HepG2 (cell line): ENCODE data around the gene SP9.

Experiments
- CTCF ChIP-seq: sonication (generic); formaldehyde crosslinking; IDR thresholded peaks from 2 replicates; pipeline ENCODE4 v1.5.0; 2020; ENCODE audit warnings: mild to moderate bottlenecking, missing genetic modification reagents, moderate library complexity
- ETV6 ChIP-seq: sonication (generic); formaldehyde crosslinking; conservative IDR thresholded peaks from 2 replicates; pipeline ENCODE4 v1.4.0; 2020; ENCODE audit warnings: missing genetic modification reagents
- FOXA3 ChIP-seq: IDR thresholded peaks from 2 replicates; pipeline ENCODE4 v1.6.1; 2016; ENCODE audit warnings: missing genetic modification reagents, missing compliant biosample characterization
- HDAC6 ChIP-seq: fragments of 200-600 bp; sonication (generic); IDR thresholded peaks from 2 replicates; pipeline ENCODE4 v1.7.0; 2017; ENCODE audit warnings: mild to moderate bottlenecking, antibody characterized with exemption, low read length, low read depth
- KDM4B ChIP-seq: sonication (generic); formaldehyde crosslinking; IDR thresholded peaks from 2 replicates; pipeline ENCODE4 v1.4.0; 2020; ENCODE audit warnings: missing genetic modification reagents
- MXD1 ChIP-seq: sonication (generic); formaldehyde crosslinking; IDR thresholded peaks from 2 replicates; pipeline ENCODE4 v1.4.0; 2020; ENCODE audit warnings: mild to moderate bottlenecking, missing genetic modification reagents
- NR0B2 ChIP-seq: sonication (generic); formaldehyde crosslinking; IDR thresholded peaks from 2 replicates; pipeline ENCODE4 v1.4.0; 2020; ENCODE audit warnings: mild to moderate bottlenecking, missing genetic modification reagents
- POLR2AphosphoS5 ChIP-seq: IDR thresholded peaks from 2 replicates; pipeline ENCODE4 v1.6.1; 2012; ENCODE audit warnings: low read depth, low read length
- SMC3 ChIP-seq: IDR thresholded peaks from 2 replicates; pipeline ENCODE4 v1.6.1; 2011; ENCODE audit warnings: low read length, improper control_type of control experiment
- TMF1 ChIP-seq: sonication (generic); formaldehyde crosslinking; IDR thresholded peaks from 2 replicates; pipeline ENCODE4 v1.8.1; 2022; ENCODE audit warnings: low read depth, missing genetic modification reagents
- XRCC5 ChIP-seq: fragments of 200-400 bp; formaldehyde crosslinking; optimal IDR thresholded peaks from 2 replicates; pipeline ENCODE3; 2017; ENCODE audit warnings: mild to moderate bottlenecking, low read length
- ZBTB20 ChIP-seq: sonication (generic); formaldehyde crosslinking; IDR thresholded peaks from 2 replicates; pipeline ENCODE4 v1.8.1; 2023; ENCODE audit warnings: missing genetic modification reagents, low read depth, mild to moderate bottlenecking, borderline replicate concordance
- ZNF768 ChIP-seq: sonication (generic); formaldehyde crosslinking; IDR thresholded peaks from 2 replicates; pipeline ENCODE4 v1.4.0; 2020; ENCODE audit warnings: missing genetic modification reagents

GRCh38 chr2:174322746-174323145 is 12.0 kb upstream of the SP9 start:
- TF ChIP-seq MXD1 (CRISPR knock-in tag) = no peak
- no peak for TF ChIP-seq CTCF (CRISPR knock-in tag)
- no peak for TF ChIP-seq NR0B2 (CRISPR knock-in tag)
- no peak for TF ChIP-seq POLR2AphosphoS5
- TF ChIP-seq ZBTB20 (CRISPR knock-in tag) = no peak
- TF ChIP-seq ETV6 (CRISPR knock-in tag) = no peak
- TF ChIP-seq FOXA3 (CRISPR knock-in tag) = no peak
- no peak for TF ChIP-seq SMC3
- no peak for TF ChIP-seq KDM4B (CRISPR knock-in tag)
- TF ChIP-seq XRCC5 = no peak
- TF ChIP-seq HDAC6 = no peak
- no peak for TF ChIP-seq ZNF768 (CRISPR knock-in tag)
- no peak for TF ChIP-seq TMF1 (CRISPR knock-in tag)
